Stomach (tissue), 9 donors: ENCODE measurements around the gene AIG1. TPM values are rescaled to one million over a fixed set of nuclear protein-coding genes. Genes with fewer than 3 reads are reported as not detected.

Source experiments
- DNase-seq, 2 donors: peaks; one replicate each; pipeline versions ENCODE4 v3.0.0 to v3.0.0-alpha.2; 2013 to 2019
- H3K27ac ChIP-seq, 5 donors: fragments of 200-600 bp in 4 of 5; sonication (generic) in 4 of 5; one replicate each; pipeline ENCODE4 v1.5.1; 2013 to 2019; ENCODE audit warnings: mild to moderate bottlenecking in 1 of 5, moderate library complexity in 1 of 5
- H3K27me3 ChIP-seq, 3 donors: fragments of 200-600 bp; sonication (generic); one replicate each; pipeline ENCODE4 v1.5.1; 2017 to 2019; ENCODE audit warnings: mixed run types in 1 of 3
- H3K36me3 ChIP-seq, 4 donors: fragments of 200-600 bp; sonication (generic); 1 replicate in 3 of 4; 2 replicates in 1 of 4; pipeline ENCODE4 v1.5.1; 2016 to 2019
- H3K4me1 ChIP-seq, 4 donors: fragments of 200-600 bp; sonication (generic); one replicate each; pipeline ENCODE4 v1.5.1; 2016 to 2019
- H3K4me3 ChIP-seq, 4 donors: fragments of 200-600 bp; sonication (generic) in 3 of 4; one replicate each; pipeline ENCODE4 v1.5.1; 2016 to 2019; ENCODE audit warnings: mild to moderate bottlenecking in 1 of 4
- H3K9me3 ChIP-seq, 4 donors: fragments of 200-600 bp; sonication (generic); one replicate each; pipeline ENCODE4 v1.5.1; 2016 to 2019
- CTCF ChIP-seq, 7 experiments: fragments of 450-650 bp in 4 of 7; fragments of 200-600 bp in 3 of 7; sonication (generic) in 3 of 7; IDR thresholded peaks; one replicate each; pipeline ENCODE4 v1.5.1; 2016 to 2019; ENCODE audit warnings: antibody characterized with exemption in 7 of 7, control low read depth in 2 of 7, mild to moderate bottlenecking in 1 of 7
- EP300 ChIP-seq: sonication (generic); formaldehyde crosslinking; IDR thresholded peaks from one replicate; pipeline ENCODE4 v1.6.1; 2017; ENCODE audit warnings: antibody characterized with exemption
- POLR2A ChIP-seq, 4 donors: fragments of 450-650 bp; IDR thresholded peaks; one replicate each; pipeline ENCODE4 v1.6.1; 2016; ENCODE audit warnings: antibody characterized with exemption in 4 of 4, control low read depth in 2 of 4, mild to moderate bottlenecking in 1 of 4, moderate library complexity in 1 of 4
- POLR2AphosphoS5 ChIP-seq, 3 donors: sonication (generic); formaldehyde crosslinking; IDR thresholded peaks; one replicate each; pipeline ENCODE4 v1.6.1; 2016; ENCODE audit warnings: antibody characterized with exemption in 3 of 3
- WGBS, 5 donors: extraction: QIAGEN DNeasy Blood & Tissue Kit in 3 of 5; methylation state at CpG; one replicate each; pipeline versions ENCODE4 v1.1.5 to v1.1.7; 2013 to 2018; 5-methylcytosine and 5-hydroxymethylcytosine counted together
- intact Hi-C: fragments of 100-400 bp; cut with DNase I; formaldehyde crosslinking; loops from one replicate; pipeline ENCODE4 v1.15.1; 2023; ENCODE audit warnings: low total_unique reads
- polyA plus RNA-seq, 3 donors: library from polyadenylated mRNA; stranded (reverse); fragments of 200-250 nt; gene quantifications; one replicate each; pipeline ENCODE4 v1.2.3, GENCODE V29; 2013
- total RNA-seq, 5 donors: library from RNA; depleted of rRNA; stranded (reverse); fragments of >200 nt; gene quantifications; one replicate each; pipeline versions ENCODE4 v1.1.0 to v1.2.3, GENCODE V29; 2014 to 2016
- donor health status: healthy with polysubstance abuse.
- donor health status: Bipolar disorder and iron deficiency.
- donor health status: healthy.

The AIG1 gene
- total and polyA plus RNA-seq, 8 donors: 10.8 to 220 (median 29.7) TPM; not detected in 1

- DNase-seq: peak in 1 of 2 donors; percentile 34
- intact Hi-C loops: no loop called here
- Histone ChIP-seq H3K27ac (no peak overlapping the region), H3K36me3 (no peaks in the 10 kb centered on the region), H3K4me3 (no peak overlapping the region), H3K4me1 (peaks cover 0 to 25% (median 0%) of the 10 kb centered on the region in 4 donors), H3K27me3 (no peaks in the 10 kb centered on the region), H3K9me3 (no peaks in the 10 kb centered on the region)
- TF ChIP-seq POLR2A (IDR thresholded peaks at IDR 0.05) (no peak), POLR2AphosphoS5 (IDR thresholded peaks at IDR 0.05) (no peak), CTCF (IDR thresholded peaks at IDR 0.05) (no peak), EP300 (no peak)
- WGBS, 5 donors: 69 to 75% (median 71%) methylated on average over 4 of the region's 4 CpGs
Observed at GRCh38 chr6:143264986-143265764, 204.5 kb downstream of the AIG1 start.

GRCh38 chr6:143267760-143268159, 207.1 kb downstream of the AIG1 start:
- Histone ChIP-seq H3K9me3 (no peaks in the 10 kb centered on the region), H3K4me3 (no peak overlapping the region), H3K27ac (no peak overlapping the region), H3K36me3 (no peaks in the 10 kb centered on the region), H3K4me1 (peaks cover 0 to 25% (median 4%) of the 10 kb centered on the region in 4 donors), H3K27me3 (no peaks in the 10 kb centered on the region)
- DNase-seq: no peak
- TF ChIP-seq EP300 (no peak), CTCF (IDR thresholded peaks at IDR 0.05) (no peak), POLR2AphosphoS5 (IDR thresholded peaks at IDR 0.05) (no peak), POLR2A (IDR thresholded peaks at IDR 0.05) (no peak)
- WGBS, 5 donors: 69 to 92% (median 83%) methylated on average over 2 of the region's 2 CpGs
- intact Hi-C loops: no loop called here

GRCh38 chr6:143268439-143268838, 207.8 kb downstream of the AIG1 start:
- no peak overlapping the region for H3K4me3 ChIP-seq
- H3K9me3 ChIP-seq: no peaks in the 10 kb centered on the region
- no peaks in the 10 kb centered on the region for H3K36me3 ChIP-seq
- H3K27ac ChIP-seq: no peak overlapping the region
- intact Hi-C loops: no loop called here
- DNase-seq: no peak
- no peaks in the 10 kb centered on the region for H3K27me3 ChIP-seq
- 78 to 97% (median 95%) methylated on average over 1 of the region's 1 CpG for WGBS, 5 donors
- H3K4me1 ChIP-seq: peaks cover 0 to 25% (median 4%) of the 10 kb centered on the region in 4 donors
- TF ChIP-seq POLR2A (IDR thresholded peaks at IDR 0.05): no peak

GRCh38 chr6:143270026-143270425, 209.3 kb downstream of the AIG1 start:
- no peak overlapping the region for H3K4me3 ChIP-seq

More at GRCh38 chr6:143270026-143270425, 209.3 kb downstream of the AIG1 start:
- 88 to 96% (median 92%) methylated on average over 1 of the region's 1 CpG for WGBS, 5 donors
- TF ChIP-seq POLR2A (IDR thresholded peaks at IDR 0.05) (no peak), CTCF (IDR thresholded peaks at IDR 0.05) (no peak), EP300 (no peak), POLR2AphosphoS5 (IDR thresholded peaks at IDR 0.05) (no peak)
- Histone ChIP-seq H3K27ac (no peak overlapping the region), H3K27me3 (no peaks in the 10 kb centered on the region), H3K4me1 (peaks cover 0 to 18% (median 4%) of the 10 kb centered on the region in 4 donors), H3K9me3 (no peaks in the 10 kb centered on the region), H3K36me3 (no peaks in the 10 kb centered on the region)
- intact Hi-C loops: no loop called here
- no peak for DNase-seq
